Activated CD4-positive, alpha-beta T cell treated with anti-CD3 and anti-CD28 coated beads, Interleukin-2, amount 50 U/mL, for 1 hour (primary cell): ENCODE results near the gene MCCC1.
"Not testable (repeated sequence)": the region's sequence is repeated elsewhere in the genome, so short reads cannot be mapped to it uniquely, and the experiment has no call there.

Experiments used
- DNase-seq: peaks from one replicate; pipeline ENCODE4 v3.0.0-alpha.2; 2020

Gene MCCC1

DNA sequence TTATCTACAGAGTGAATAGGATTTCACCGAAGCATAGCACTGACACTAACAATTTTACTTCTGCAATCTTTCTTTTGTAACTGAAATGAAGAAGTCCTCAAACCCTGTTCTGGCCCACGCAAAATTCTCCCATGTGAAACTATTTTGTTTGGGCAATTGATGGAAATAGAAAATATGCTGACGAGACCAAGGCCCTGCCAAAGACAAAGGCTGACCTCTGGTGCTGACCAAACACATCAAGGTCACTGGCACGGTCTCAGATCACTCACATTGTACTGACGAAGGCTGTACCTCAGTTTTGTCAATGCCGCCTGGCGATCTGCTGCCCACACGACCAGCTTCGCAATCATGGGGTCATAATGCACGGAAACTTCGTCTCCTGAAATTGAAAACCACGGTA, 60.5 kb downstream of the MCCC1 start:
- DNase-seq, result no peak

DNA sequence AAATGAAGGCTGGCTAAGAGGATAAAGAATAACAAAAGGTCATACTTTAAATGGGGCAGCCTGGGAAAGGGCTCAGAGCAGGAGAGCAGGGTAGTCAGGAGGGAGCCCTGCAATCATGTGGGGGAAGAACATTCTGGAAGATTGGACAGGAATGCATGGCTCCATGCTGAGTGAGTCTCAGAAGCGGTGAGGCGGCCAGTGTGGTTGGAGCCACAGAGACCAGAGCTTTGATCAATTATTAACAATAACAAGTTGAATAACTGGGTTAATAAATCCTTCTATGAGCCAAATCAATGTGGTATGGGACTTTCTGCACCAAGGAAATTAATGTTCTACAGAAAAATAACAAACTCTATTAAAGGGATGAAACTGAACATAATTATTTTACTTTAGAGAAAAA, 61.1 kb downstream of the MCCC1 start:
- DNase-seq, result no peak

- DNase-seq, result no peak
Measured at GRCh38 chr3:183033746-183034145, 65.5 kb downstream of the MCCC1 start.

DNA sequence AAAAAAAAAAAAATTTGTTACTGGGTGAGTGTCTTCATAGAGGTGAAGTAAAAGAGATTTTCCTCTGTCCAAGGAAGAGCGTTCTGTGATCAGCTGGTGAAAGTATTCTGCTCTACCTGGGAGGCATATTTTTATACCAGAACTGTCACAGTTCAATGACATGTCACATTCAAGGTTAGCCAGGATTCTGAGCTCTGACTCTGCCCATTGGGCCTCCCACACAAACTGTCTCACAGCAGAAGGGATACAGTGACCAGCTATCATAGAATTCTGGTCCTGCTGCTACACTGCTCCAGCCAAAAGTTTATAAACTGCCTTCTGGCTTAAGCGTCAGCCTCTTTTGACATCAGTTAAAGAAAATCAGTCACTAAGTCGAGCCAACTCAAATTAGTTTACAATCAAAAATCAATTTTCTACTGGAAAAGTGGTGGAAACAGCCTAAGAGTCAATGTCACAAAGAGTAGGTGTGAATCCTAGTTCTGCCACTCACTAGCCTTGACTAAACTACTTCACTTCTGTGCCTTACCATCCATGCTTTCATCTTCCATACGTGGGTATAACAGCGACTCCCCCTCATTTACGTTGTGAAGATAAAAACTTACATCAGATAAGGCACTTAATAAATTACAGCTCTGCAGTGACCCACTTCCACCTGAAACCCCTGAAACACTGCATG, 66.3 kb downstream of the MCCC1 start:
- no peak for DNase-seq

DNA sequence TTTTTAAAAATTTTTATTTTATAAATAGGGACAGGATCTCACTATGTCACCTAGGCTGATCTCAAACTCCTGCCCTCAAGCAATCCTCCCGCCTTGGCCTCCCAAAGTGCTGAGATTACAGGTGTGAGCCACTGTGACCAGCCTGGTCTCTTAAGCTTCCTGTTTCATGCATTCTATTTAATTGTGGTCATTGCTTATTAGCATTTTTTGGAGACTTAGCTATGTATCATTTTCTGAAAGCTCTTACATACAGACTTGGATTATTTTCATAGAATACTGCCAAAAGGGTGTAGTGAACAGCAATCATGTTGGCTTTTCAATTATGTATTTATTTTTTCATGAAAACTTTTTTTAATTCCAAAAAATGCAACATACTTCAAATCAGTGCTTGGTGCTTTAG, 67.5 kb downstream of the MCCC1 start:
- DNase-seq, result no peak

GRCh38 chr3:183028416-183028815, 70.9 kb downstream of the MCCC1 start:
- no peak for DNase-seq

DNA sequence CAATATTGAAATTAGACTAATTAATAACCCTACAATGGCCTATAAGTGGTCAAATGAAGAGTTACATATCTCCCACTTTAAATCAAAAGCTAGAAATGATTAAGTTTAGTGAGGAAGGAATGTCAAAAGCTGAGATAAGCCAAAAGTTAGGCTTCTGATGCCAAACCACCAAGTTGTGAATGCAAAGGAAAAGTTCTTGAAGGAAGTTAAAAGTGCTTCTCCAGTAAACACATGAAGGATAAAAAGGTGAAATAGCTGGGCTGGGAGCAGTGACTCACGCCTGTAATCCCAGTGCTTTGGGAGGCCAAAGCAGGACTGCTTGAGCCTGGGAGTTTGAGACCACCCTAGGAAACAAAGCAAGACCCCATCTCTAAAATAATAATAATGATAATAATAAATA, 72.0 kb downstream of the MCCC1 start:
- DNase-seq, result no peak

DNA sequence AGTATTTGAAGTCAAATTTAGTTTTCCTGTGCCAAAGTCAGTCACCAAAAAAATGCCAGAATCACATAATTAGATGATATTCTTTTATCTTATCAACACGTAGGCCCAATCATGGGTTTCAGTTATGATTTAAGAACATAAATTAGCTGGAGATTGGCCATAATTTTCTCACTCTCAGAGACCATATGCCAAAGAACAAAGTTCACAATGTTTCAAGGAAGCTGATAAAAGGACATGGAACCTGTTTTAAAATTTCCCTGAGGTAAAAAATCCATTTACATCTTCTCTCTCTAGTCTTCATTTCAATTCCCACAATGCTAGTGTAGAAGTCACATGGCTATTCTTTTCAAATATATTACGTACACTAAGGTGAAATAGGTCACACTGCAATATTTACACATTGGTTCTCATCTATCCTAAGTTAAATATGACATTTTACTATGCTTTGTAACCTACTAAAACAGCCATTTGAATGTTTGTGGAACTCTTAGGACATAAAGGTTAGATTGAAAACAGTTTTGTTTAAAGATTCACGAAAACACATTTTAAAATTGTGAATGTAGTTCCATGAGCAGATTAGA, 76.3 kb downstream of the MCCC1 start:
- DNase-seq, result no peak

- no peak for DNase-seq
Measured at GRCh38 chr3:183018421-183019192, 80.7 kb downstream of the MCCC1 start.

GRCh38 chr3:183015185-183015584, 84.1 kb downstream of the MCCC1 start:
- DNase-seq, result no peak

DNA sequence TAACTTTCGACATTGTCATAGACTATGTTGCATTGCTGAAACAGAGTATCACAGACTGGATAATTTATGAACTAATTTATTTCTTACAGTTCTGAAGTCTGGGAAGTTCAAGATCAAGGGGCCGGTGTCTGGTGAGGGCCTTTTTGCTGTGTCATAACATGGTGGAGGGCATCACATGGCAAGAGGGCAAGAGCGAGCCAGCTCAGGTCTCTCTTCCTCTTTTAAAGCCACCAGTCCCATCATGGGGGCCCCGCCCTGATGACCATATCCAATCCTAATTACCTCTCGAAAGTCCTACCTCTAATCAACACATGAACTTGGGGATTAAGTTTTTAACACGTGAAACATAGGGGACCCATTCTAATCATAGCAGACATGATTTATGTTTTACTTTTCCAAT, 85.4 kb downstream of the MCCC1 start:
- DNase-seq, result no peak

DNA sequence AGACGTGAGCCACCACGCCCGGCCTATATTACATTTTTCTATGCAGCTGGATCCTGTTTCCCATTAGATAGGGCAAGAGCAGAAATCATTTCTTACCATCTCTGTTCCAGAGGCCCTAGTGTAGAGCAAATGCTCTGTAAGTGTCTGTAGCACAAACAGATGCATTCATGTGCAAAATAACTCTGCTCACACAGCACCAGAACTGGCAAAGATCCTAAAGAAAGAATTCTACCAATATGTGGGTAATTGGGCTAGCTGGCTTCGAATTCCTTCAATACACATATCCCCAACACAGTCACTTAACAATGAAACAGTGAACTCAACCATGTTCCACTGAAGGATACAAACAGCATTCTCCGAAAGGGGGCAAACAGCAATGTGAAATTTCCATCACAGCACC, 86.2 kb downstream of the MCCC1 start:
- no peak for DNase-seq

DNA sequence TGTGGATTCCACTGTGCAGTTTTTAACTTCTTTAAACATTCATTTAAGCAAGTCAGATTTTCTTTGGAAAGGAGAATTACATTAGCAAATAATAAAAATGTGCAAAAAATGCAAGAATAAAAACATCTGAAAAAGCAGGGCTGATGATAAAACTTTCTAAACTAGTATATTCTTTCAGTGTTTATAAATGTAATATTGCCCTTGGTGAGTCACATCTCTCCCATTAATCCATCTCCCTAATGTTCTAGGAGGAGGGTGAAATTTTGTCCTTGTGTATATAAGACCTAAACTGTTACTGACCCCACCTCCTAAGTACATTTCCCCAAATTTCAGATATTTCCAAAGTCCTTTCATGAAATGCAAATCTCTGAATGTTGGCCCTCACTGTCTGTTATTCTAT, 90.5 kb downstream of the MCCC1 start:
- DNase-seq, result no peak

DNA sequence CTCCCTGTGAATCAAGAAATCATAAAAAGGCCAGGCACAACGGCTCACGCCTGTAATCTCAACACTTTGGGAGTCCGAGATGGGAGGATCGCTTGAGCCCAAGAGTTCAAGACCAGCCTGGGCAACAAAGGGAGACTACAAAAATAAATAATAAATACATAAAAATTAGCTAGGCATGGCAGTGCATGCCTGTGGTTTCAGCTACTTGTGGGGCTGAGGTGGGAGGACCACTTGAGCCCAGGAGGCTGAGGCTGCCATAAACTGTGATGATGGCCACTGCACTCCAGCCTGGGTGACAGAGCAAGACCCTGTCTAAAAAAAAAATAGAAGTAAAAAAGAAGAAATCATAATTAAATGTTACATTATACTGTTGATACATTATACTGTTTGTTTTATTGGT, 91.0 kb downstream of the MCCC1 start:
- DNase-seq, result no peak

GRCh38 chr3:183006396-183007002, 92.8 kb downstream of the MCCC1 start:
- DNase-seq, result no peak

GRCh38 chr3:182999767-183000166, 99.5 kb downstream of the MCCC1 start:
- DNase-seq, result no peak

- DNase-seq, result not testable (repeated sequence)
Measured at GRCh38 chr3:182993486-182994201, 105.7 kb downstream of the MCCC1 start.

DNA sequence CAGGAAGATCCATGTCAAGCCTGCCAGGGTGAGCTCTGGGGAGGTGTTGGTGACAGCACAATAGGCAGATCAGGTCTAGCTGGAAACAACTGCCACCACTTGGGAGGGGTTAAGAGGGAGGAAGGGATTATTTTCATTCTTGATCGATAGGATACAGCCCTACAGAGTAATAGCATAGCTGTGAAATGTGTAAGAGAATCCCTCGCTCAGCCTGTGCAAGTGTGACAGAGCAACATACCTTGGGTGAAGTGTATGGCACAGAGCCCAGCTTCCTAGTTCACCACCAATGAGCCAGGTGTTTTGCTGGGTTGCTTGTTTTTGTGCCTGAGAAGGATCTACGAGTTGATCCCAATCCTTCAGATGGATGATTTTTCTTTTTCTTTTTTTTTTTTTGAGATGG, 109.7 kb downstream of the MCCC1 start:
- no peak for DNase-seq

GRCh38 chr3:182986021-182986420, 113.3 kb downstream of the MCCC1 start:
- DNase-seq, result no peak

DNA sequence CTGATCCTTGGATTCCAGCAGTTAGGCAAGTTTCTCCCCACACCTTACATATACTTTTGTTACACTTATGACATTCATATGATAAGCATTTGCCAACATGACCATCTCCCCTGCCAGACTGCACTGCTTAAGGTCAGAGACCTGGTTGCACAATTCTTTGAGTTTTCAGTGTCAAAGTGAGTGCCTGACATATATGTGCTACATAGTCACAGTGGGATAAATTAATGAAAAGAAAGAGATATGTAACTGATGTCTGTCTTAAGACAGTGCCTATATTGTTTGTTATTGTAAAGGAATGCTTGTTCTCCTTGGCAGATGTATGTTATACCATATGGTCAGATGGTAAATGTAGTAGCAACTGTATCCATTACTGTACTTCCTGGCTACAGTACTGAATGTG, 115.4 kb downstream of the MCCC1 start:
- no peak for DNase-seq

GRCh38 chr3:182981038-182981380, 118.3 kb downstream of the MCCC1 start:
- DNase-seq, result no peak

DNA sequence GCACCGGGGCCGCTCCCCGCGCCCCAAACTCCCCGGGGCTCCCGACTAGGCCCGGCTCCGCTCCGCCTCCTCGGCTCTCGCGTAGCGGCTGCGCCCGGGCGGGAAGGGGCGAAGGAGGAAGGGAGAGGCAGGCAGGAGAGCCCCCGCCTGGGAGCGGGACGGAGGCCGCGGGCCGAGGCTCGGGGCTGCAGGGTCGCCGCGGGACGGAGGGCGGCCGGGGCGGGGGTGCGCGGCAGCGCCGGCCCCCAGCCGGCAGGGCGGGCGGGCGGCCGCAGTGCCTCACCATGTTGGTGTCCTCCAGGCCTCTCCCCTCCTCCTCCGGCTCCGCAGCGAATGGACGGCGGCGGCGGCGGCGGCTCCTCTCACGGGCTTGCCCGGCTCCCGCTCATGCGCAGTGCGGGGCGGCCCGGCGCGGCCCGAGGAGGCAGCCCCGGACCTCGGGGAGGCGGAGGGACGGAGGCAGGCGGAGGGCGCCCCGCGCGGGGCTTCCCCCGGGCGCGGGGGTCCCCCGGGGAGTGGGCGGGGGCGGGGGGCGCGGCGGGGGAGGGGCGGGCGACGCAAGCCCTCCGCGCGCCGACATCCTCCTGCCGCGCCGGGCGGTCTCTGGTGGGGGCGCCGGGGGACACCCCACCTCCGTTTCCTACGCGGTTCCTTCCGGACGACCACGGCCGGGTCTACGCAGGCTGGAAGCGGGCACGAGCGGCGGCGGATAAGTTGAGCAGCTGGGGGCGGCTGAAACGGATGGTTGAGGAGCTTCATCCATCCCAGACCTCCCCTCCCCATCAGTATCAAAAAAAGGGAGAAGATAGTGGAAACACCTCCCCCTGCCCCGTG, 118.9 kb downstream of the MCCC1 start, which contains the start of gene DCUN1D1:
DCUN1D1 (minus strand) TSS at position 335 of the 834 bp plus-strand sequence; CDS start at position 286, 49 bp downstream.
- peak; percentile 87 for DNase-seq
